Activated CD8-positive, alpha-beta memory T cell treated with anti-CD3 and anti-CD28 coated beads, Interleukin-2, amount 50 U/mL, for 4 hours (primary cell): ENCODE data around the gene CRTC1.

Experiments used
- DNase-seq: peaks from one replicate; pipeline ENCODE4 v3.0.0-alpha.2; 2020

Gene CRTC1

GRCh38 chr19:18654469-18654868 is 29.0 kb upstream of the CRTC1 start:
- DNase-seq, result no peak

- DNase-seq, result no peak
Measured at GRCh38 chr19:18655173-18655844, 28.2 kb upstream of the CRTC1 start.

GRCh38 chr19:18656337-18657086 is 27.0 kb upstream of the CRTC1 start:
- no peak for DNase-seq

- no peak for DNase-seq
Measured at GRCh38 chr19:18657590-18658365, 25.7 kb upstream of the CRTC1 start.

GRCh38 chr19:18658366-18658855 is 25.1 kb upstream of the CRTC1 start:
- no peak for DNase-seq

GRCh38 chr19:18659281-18660050 is 24.0 kb upstream of the CRTC1 start:
- DNase-seq, result no peak

- no peak for DNase-seq
Measured at GRCh38 chr19:18660051-18660910, 23.2 kb upstream of the CRTC1 start.

GRCh38 chr19:18660939-18661670 is 22.4 kb upstream of the CRTC1 start:
- no peak for DNase-seq

- no peak for DNase-seq
Measured at GRCh38 chr19:18662972-18663732, 20.3 kb upstream of the CRTC1 start.

- DNase-seq, result no peak
Measured at GRCh38 chr19:18663940-18664530, 19.4 kb upstream of the CRTC1 start.

GRCh38 chr19:18665771-18666202 is 17.7 kb upstream of the CRTC1 start:
- DNase-seq, result no peak

- no peak for DNase-seq
Measured at GRCh38 chr19:18666317-18666716, 17.2 kb upstream of the CRTC1 start.

GRCh38 chr19:18666784-18667183 is 16.7 kb upstream of the CRTC1 start:
- no peak for DNase-seq

GRCh38 chr19:18667531-18668251 is 15.8 kb upstream of the CRTC1 start:
- DNase-seq, result no peak

GRCh38 chr19:18668252-18668631 is 15.2 kb upstream of the CRTC1 start:
- DNase-seq, result no peak

GRCh38 chr19:18668744-18669523 is 14.5 kb upstream of the CRTC1 start:
- no peak for DNase-seq

GRCh38 chr19:18669524-18669817 is 14.0 kb upstream of the CRTC1 start:
- no peak for DNase-seq

GRCh38 chr19:18669883-18670282 is 13.6 kb upstream of the CRTC1 start:
- DNase-seq, result no peak

GRCh38 chr19:18670312-18670711 is 13.2 kb upstream of the CRTC1 start:
- no peak for DNase-seq
